Regular cardiac myocyte (primary cell): Measurements from ENCODE around the gene TMEM106C. TPM values are rescaled to one million over a fixed set of nuclear protein-coding genes. Genes with fewer than 3 reads are reported as not detected.

Experiments used
- total RNA-seq: library from RNA; depleted of rRNA; stranded (reverse); fragments of >200 nt; gene quantifications from 2 replicates; pipeline ENCODE4 v1.2.3, GENCODE V29; 2014

Gene TMEM106C, protein sequence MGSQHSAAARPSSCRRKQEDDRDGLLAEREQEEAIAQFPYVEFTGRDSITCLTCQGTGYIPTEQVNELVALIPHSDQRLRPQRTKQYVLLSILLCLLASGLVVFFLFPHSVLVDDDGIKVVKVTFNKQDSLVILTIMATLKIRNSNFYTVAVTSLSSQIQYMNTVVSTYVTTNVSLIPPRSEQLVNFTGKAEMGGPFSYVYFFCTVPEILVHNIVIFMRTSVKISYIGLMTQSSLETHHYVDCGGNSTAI
- total RNA-seq = 128 and 139 TPM in 2 replicates

DNA sequence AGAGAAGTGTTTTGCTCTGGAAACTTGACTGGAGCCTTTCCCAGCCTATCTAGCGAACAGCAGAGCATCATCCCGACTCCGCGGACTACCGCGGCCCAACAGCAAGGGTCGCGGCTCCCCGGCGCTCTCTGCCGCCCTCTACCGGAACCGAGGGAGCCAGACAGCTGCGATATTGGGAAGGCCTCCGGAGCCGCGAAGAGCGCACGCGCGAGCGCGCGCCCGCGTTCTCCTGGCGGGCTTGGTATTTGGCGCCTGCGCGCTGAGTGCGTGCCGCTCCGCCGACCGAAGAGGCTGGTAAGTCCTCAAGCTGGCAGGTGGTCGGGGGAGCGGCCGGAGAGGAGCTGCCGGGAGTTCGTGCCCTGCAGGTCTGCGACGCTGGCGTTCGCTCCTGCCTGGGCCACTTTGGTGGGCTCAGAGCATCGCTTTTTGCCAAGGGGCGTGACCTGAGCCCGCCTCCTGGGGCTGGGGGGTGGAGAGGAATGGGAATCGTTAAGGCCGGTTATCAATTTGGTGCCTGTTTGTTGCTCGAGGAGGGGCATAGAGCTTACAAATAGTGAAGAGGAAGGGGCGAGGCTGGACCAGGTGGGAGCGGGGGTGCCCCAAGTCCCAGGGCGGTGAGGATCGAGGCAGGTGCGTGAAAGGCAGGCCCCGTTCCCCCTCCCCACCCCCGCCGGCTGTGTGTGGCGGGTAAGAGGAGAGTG is at the start of gene TMEM106C:
TMEM106C (plus strand) TSS at position 257 of the 701 bp plus-strand sequence. CDS start 641 bp downstream, outside the sequence.

DNA sequence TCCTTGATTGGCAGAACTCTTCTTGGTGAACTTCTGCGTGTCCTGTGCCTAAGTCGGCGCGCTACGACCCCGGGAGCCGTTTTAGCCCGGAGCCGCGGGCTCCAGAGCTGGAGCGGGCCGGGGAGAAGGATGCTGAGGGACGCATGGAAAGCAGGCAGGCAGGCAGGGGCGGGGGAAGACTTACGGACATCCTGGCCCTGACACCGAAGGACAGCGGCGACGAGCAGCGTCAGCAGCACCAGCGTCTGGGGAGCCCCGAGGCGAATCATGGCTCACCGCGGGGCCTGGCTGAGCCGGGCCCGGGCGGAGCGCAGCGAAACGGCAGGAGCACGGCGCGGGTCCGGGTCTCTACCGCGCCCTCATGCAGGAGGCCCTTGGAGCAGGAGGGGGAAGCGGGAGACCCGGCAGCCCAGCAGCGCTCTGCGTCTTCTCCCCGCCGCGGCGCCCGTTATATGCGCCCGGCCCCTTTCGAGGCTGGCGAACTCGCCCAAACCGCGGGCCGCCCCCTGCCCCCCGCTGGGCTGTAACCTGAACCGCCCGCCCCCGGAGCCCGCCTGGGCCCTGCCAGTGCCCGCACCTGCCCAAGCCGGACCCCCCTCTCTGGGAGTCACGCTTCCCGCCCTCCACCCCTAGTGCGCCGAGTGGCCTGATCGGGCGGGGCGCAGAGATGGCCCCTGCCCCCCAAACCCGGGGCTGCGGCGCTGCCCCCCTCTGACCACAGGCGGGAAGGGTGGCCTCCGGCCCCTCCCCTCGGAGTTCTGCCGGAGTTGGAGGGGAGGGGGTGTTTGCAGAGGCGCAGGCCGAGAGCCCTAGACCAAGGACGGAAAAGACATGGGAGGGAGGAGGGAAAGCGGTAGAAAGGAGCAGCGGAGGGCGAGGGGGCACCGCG is 40.9 kb downstream of the TMEM106C start, which contains the start of gene COL2A1:
COL2A1 (minus strand) TSS at position 424 of the 889 bp plus-strand sequence; CDS start at position 269, 155 bp downstream.

Other genes with a start within 250 kb of the TMEM106C start
- under 0.01 TPM in 1 of 2 replicates, not detected in the other for gene ENDOU, start 238.1 kb upstream of the TMEM106C start, total RNA-seq
- 5.1 and 8.8 TPM in 2 replicates for gene RAPGEF3, start 204.7 kb upstream of the TMEM106C start, total RNA-seq
- gene SLC48A1, start 190.4 kb upstream of the TMEM106C start, total RNA-seq = 12.4 and 13.6 TPM in 2 replicates
- gene HDAC7, start 143.7 kb upstream of the TMEM106C start, total RNA-seq = 23.7 and 35.3 TPM in 2 replicates
- 3.8 and 6.2 TPM in 2 replicates for gene VDR, start 58.6 kb upstream of the TMEM106C start, total RNA-seq
- under 0.01 TPM in 2 replicates for gene COL2A1, start 40.9 kb downstream of the TMEM106C start, total RNA-seq
- gene SENP1, start 142.5 kb downstream of the TMEM106C start, total RNA-seq = 9.3 and 15.7 TPM in 2 replicates
- gene PFKM, start 155.8 kb downstream of the TMEM106C start, total RNA-seq = 77.5 and 109 TPM in 2 replicates
- 13.8 and 16.6 TPM in 2 replicates for gene ASB8, start 193.9 kb downstream of the TMEM106C start, total RNA-seq
- 0.85 and 0.96 TPM in 2 replicates for gene CCDC184, start 220.0 kb downstream of the TMEM106C start, total RNA-seq
- gene OR10AD1, start 239.7 kb downstream of the TMEM106C start, total RNA-seq = not detected in 2 replicates